ENCODE measurements around the gene ELOVL7.
"Not testable (repeated sequence)": the region's sequence is repeated elsewhere in the genome, so short reads cannot be mapped to it uniquely, and the experiment has no call there.

Gene ELOVL7

DNA sequence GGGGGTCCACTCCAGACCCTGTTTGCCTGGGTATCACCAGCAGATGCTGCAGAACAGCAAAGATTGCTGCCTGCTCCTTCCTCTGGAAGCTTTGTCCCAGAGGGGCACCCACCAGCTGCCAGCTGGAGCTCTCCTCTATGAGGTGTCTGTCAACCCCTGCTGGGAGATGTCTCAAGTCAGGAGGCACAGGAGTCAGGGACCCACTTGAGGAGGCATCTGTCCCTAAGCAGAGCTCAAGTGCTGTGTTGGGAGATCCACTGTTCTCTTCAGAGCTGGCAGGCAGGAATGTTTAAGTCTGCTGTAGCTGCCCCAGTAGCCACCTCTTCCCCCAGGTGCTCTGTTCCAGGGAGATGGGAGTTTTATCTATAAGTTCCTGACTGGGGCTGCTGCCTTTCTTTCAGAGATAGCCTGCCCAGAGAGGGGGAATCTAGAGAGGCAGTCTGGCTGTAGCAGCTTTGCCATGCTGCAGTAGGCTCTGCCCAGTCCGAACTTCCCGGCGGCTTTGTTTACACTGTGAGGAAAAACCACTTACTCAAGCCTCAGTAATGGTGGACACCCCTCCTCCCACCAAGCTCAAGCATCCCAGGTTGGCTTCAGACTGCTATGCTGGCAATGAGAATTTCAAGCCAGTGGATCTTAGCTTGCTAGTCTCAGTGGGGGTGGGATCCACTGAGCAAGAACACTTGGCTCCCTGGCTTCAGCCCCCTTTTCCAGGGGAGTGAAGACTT lies 128.7 kb downstream of the ELOVL7 start:
- DNase-seq (ENCODE audit: low spot score) = not testable (repeated sequence)

DNA sequence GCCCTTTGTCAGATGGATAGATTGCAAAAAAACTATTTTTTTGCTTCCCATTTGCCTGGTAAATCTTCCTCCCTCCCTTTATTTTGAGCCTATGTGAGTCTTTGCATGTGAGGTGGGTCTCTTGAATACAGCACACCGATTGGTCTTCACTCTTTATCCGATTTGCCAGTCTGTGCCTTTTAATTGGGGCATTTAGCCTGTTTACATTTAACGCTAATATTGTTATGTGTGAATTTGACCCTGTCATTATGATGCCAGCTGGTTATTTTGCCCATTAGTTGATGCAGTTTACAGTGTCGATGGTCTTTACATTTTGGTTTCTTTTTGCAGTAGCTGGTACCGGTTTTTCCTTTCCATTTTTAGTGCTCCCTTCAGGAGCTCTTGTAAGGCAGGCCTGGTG lies 131.1 kb downstream of the ELOVL7 start:
- no peak for DNase-seq (ENCODE audit: low spot score)

DNA sequence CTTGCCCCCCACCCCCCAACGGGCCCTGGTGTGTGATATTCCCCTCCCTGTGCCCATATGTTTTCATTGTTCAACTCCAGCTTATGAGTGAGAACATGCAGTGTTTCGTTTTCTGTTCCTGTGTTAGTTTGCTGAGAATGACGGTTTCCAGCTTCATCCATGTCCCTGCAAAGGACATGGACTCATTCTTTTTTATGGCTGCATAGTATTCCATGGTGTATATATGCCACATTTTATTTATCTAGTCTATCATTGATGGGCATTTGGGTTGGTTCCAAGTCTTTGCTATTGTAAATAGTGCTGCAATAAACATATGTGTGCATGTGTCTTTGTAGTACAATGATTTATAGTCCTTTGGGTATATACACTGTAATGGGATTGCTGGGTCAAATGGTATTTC lies 132.2 kb downstream of the ELOVL7 start:
- DNase-seq (ENCODE audit: low spot score) = not testable (repeated sequence)

DNA sequence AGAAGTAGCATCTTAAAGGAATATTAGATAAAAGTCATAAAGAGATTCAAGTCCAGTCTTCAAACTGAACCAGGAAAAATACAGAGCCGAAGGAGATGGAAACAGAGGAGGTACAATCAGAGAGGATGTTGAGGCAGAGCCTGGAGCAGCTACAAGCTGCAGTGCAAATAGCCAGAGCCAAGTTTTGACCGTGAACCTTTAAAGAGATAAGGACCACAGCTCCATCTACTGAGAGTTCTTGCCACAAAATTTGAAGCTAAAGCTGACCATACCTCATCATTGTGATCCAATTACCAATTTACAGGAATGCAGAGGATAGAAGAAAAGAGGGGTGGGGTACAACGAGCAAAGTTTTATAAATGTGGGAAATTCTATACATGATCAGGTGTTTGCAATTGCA lies 133.7 kb downstream of the ELOVL7 start:
- no peak for DNase-seq (ENCODE audit: low spot score)

DNA sequence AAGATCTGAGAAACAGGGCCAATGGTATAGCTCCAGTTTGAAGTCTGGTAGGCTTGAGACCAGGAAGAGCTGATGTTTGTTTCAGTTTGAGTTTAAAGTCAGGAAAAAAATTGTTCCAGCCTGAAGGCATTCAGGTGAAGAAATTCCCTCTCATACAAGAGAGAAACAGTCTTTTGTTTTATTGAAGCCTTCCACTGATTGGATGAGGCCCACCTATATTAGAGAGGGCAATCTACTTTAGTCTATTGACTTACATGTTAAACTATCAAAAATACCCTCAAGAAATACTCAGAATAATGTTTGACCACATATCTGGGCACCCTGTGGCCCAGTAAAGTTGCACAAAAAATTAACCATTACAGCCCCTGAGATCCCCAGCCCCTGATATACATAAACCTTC lies 138.9 kb downstream of the ELOVL7 start:
- DNase-seq (ENCODE audit: low spot score) = no peak

DNA sequence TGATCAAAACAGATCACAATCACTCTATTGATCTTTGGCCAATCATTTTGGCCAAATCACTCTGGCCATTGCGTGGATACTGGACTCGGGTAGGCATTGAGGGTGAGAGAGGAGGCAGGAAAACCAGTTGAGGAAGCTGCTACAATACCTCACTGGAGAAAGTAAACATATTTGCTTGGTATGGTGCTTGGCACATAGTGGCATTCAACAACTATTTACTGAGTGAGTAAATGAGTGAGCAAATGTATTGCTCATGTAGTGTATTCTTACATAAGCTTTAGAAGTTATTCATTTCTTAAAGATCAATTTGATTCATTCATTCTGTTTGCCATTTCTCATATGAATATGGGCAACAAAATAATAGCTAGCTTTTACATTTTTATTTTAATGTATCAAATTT lies 140.1 kb downstream of the ELOVL7 start:
- DNase-seq (ENCODE audit: low spot score) = peak; percentile 49

Measured in kidney tubule cell (primary cell).